ENCODE measurements around the gene USP20. TPM values are rescaled to one million over a fixed set of nuclear protein-coding genes. Genes with fewer than 3 reads are reported as not detected.

USP20 gene
- total and polyA plus RNA-seq, 2 donors (not counting 3 experiments of a cell fraction or from before 2014, with no cell fraction given): 13.4 to 25.9 TPM

DNA sequence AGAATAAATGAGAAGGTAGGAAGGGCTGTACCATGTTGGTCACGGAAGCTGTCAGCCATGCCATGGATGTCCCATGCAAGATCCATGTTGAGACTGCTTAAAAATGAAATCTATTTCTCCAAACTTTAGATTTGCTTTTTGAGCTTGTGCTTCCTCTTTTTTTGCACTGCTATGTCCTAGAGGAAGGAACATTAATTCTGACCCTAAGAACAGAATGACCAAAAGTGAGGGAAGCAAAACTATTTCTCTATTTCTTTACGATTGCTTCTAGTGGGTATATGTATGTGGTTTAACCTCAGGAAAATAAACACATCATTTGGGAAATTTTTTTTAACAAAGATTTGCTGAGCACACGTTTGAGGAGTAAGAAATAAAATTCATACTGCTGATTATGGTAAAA is 84.6 kb downstream of the USP20 start:
- Histone ChIP-seq H3K36me3 (ENCODE audit: control insufficient read depth in 2 of 2, extremely low read depth in 1 of 2, insufficient read depth in 2 of 2, low read length in 2 of 2) (peaks cover 0 to 3% of the 10 kb centered on the region in 2 experiments), H3K27ac (ENCODE audit: insufficient read depth, low read depth, low read length) (no peak overlapping the region), H3K4me2 (ENCODE audit: insufficient read depth, low read length) (no peak overlapping the region), H3K9me1 (replicated peaks; ENCODE audit: control insufficient read depth, extremely low read depth, insufficient read depth, low read length) (no peaks in the 10 kb centered on the region), H4K20me1 (replicated peaks; ENCODE audit: control insufficient read depth, extremely low read depth, insufficient read depth, low read length) (no peaks in the 10 kb centered on the region), H3K4me1 (ENCODE audit: control insufficient read depth, extremely low read depth, insufficient read depth, low read length) (no peaks in the 10 kb centered on the region), H3K9me3 (replicated peaks; ENCODE audit: control insufficient read depth, insufficient read depth, low read length) (no peaks in the 10 kb centered on the region), H2AFZ (ENCODE audit: low read depth, low read length) (no peak overlapping the region), H3K4me3 (replicated peaks in 1 of 3; ENCODE audit: insufficient read depth in 1 of 3, low read depth in 1 of 3, low read length in 3 of 3) (no peak overlapping the region), H3K9ac (replicated peaks; ENCODE audit: extremely low read depth, insufficient read depth, low read length) (no peak overlapping the region), H3K79me2 (ENCODE audit: control insufficient read depth, insufficient read depth, low read length) (no peaks in the 10 kb centered on the region), H3K27me3 (ENCODE audit: control insufficient read depth in 2 of 2, insufficient read depth in 2 of 2, low read length in 2 of 2) (no peaks in the 10 kb centered on the region)
- no peak for DNase-seq (ENCODE audit: low read depth, low spot score)
- no TSS peak for BruUV-seq (replicated peaks)
- dilution Hi-C loops (cut with MboI; ENCODE audit: extremely low pct_ligation_motif_present, low sequenced_read_pairs) (no loop called here), intact Hi-C loops (cut with micrococcal nuclease) (no loop called here)
- TF ChIP-seq, protein P1, sequence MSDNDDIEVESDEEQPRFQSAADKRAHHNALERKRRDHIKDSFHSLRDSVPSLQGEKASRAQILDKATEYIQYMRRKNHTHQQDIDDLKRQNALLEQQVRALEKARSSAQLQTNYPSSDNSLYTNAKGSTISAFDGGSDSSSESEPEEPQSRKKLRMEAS (IDR thresholded peaks at IDR 0.05; ENCODE audit: insufficient read depth, insufficient read length): no peak
- TF ChIP-seq, protein P2, sequence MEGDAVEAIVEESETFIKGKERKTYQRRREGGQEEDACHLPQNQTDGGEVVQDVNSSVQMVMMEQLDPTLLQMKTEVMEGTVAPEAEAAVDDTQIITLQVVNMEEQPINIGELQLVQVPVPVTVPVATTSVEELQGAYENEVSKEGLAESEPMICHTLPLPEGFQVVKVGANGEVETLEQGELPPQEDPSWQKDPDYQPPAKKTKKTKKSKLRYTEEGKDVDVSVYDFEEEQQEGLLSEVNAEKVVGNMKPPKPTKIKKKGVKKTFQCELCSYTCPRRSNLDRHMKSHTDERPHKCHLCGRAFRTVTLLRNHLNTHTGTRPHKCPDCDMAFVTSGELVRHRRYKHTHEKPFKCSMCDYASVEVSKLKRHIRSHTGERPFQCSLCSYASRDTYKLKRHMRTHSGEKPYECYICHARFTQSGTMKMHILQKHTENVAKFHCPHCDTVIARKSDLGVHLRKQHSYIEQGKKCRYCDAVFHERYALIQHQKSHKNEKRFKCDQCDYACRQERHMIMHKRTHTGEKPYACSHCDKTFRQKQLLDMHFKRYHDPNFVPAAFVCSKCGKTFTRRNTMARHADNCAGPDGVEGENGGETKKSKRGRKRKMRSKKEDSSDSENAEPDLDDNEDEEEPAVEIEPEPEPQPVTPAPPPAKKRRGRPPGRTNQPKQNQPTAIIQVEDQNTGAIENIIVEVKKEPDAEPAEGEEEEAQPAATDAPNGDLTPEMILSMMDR (IDR thresholded peaks at IDR 0.05; ENCODE audit: extremely low read depth in 1 of 2, insufficient read depth in 1 of 2, low read depth in 1 of 2, low read length in 2 of 2): no peak
- TF ChIP-seq POLR2A (IDR thresholded peaks at IDR 0.05; ENCODE audit: low read depth, low read length): no peak
- TF ChIP-seq MYC (IDR thresholded peaks at IDR 0.05; ENCODE audit: low read depth, low read length): no peak
- no peak for TF ChIP-seq JUN (IDR thresholded peaks at IDR 0.05; ENCODE audit: borderline replicate concordance, insufficient read depth, insufficient read length, low read depth)
- no peak for TF ChIP-seq FOS (IDR thresholded peaks at IDR 0.05; ENCODE audit: borderline replicate concordance, insufficient read depth, low read length)
- TF ChIP-seq GATA2 (IDR thresholded peaks at IDR 0.05; ENCODE audit: insufficient read depth, insufficient read length, low read depth, low read length): no peak
- no peak for TF ChIP-seq EZH2 (IDR thresholded peaks at IDR 0.05; ENCODE audit: borderline replicate concordance, low read depth, low read length, severe bottlenecking)
- no peak for TF ChIP-seq POLR2AphosphoS5 (IDR thresholded peaks at IDR 0.05; ENCODE audit: insufficient read depth, low read depth, low read length)
- ChIA-PET POLR2A (no interaction called here), CTCF (interaction anchor here (1.0 kb wide), 1 partner anchor 22 kb away, joined by 3 read pairs; no protein-coding TSS in a partner anchor)
- FAIRE-seq: no peak
